LNCAP (cell line): Measurements from ENCODE around the gene SMKR1.

Experiments
- CTCF ChIP-seq: fragments of 450-650 bp; IDR thresholded peaks from 2 replicates; pipeline ENCODE4 v1.5.1; 2017; ENCODE audit warnings: mild to moderate bottlenecking

SMKR1 gene

GRCh38 chr7:129503725-129504124 lies 1.4 kb downstream of the SMKR1 start:
- TF ChIP-seq CTCF: no peak

- TF ChIP-seq CTCF: no peak
These were observed 9.9 kb downstream of the SMKR1 start for GRCh38 chr7:129512192-129512591.

GRCh38 chr7:129513546-129513945 lies 11.2 kb downstream of the SMKR1 start:
- TF ChIP-seq CTCF: no peak

- TF ChIP-seq CTCF: no peak
These were observed 12.4 kb downstream of the SMKR1 start for GRCh38 chr7:129514683-129515082.

GRCh38 chr7:129515381-129515780 lies 13.1 kb downstream of the SMKR1 start:
- TF ChIP-seq CTCF: no peak

GRCh38 chr7:129517931-129518330 lies 15.6 kb downstream of the SMKR1 start:
- TF ChIP-seq CTCF: no peak

- TF ChIP-seq CTCF: no peak
These were observed 17.1 kb downstream of the SMKR1 start for GRCh38 chr7:129519464-129519863.
